GM12891 (cell line): Measurements from ENCODE around the gene NT5DC1.

Experiments
- POLR2A ChIP-seq: IDR thresholded peaks from 2 replicates; pipeline ENCODE4 v1.6.1; 2011; ENCODE audit warnings: low read depth, low read length, control low read depth
- POLR2AphosphoS5 ChIP-seq: IDR thresholded peaks from 2 replicates; pipeline ENCODE4 v1.6.1; 2011; ENCODE audit warnings: low read depth, low read length, control low read depth
- TAF1 ChIP-seq: IDR thresholded peaks from 2 replicates; pipeline ENCODE4 v1.6.1; 2011; ENCODE audit warnings: low read depth, low read length, control low read depth

GRCh38 chr6:116255246-116255800 is 154.7 kb downstream of the NT5DC1 start:
- no peak for TF ChIP-seq TAF1
- TF ChIP-seq POLR2A: no peak
- no peak for TF ChIP-seq POLR2AphosphoS5
